Activated CD4-positive, alpha-beta T cell treated with anti-CD3 and anti-CD28 coated beads for 1 hour (primary cell): Measurements from ENCODE around the gene TXNRD2.

Experiments
- DNase-seq: peaks from one replicate; pipeline ENCODE4 v3.0.0-alpha.2; 2020

TXNRD2 gene

DNA sequence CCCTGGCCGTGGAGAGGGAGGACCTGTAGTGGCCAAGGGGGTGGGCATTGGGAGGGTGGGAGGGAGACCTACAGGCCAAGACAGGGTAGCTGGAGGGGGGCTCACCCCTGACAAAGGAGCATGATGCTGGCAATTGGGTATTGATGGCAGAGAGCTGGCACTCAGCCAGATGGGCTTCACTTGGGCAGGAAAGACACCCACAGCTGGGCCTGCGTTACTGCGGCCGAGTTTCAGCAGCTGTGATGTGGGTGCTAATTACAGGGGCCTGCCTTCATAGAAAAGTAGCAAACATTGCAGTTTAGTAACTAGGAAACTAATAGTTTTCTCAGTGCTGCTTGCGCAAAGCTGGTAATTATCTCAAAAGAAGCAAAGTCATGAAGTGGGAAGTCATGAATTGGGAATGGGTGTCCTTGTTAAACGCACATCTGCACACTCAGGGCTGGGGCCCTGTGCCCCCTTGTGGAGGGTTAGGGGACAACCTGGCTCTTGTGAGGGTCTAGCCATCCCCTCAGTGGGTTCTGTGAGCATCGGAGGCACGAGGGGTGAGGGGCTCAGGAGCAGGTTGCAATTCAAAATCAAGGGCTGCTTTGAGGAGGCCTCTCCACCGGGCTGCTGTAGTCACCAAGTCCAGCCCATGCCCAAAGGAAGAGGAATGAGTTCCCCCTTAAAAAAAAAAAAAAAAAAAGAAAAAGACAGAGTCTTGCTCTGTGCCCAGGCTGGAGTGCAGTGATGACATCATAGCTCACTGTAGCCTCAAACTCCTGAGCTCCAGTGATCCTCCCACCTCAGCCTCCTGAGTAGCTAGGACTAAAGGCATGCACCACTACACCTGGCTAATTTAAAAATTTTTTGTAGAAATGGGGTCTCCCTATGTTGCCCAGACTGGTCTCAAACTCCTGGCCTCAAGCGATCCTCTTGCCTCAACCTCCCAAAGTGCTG is 24.4 kb upstream of the TXNRD2 start:
- DNase-seq: no peak

DNA sequence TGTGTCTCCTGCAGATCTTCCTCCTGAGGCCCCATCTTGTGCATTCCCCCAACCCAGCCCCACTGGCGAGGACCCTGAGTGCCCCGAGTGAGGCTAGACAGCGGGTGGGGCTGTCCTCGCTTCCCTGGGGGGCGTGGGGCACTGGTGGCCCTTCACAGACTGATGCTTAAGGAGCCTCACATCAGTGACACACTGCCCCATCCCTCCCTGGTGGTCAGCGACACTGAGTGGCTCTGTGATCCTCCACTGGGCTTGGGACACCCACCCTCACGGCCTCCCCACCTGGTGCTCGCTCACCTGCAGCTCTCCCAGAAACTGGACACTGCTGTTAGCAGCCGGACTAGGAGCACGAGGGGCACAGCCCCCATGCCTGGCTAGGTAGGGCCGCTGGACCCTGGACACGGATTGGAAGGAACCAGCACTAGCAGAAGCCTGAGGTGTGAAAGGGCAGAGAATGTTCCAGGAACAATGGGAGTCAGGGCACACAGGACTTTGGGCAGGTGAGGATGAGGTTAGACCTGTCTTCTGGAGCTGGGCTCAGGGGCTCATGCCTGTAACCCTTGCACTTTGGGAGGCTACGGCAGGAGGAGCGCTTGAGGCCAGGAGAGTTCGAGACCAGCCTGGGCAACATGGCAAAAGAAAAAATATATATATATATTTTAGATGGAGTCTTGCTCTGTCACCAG is 23.2 kb upstream of the TXNRD2 start:
- DNase-seq: no peak

DNA sequence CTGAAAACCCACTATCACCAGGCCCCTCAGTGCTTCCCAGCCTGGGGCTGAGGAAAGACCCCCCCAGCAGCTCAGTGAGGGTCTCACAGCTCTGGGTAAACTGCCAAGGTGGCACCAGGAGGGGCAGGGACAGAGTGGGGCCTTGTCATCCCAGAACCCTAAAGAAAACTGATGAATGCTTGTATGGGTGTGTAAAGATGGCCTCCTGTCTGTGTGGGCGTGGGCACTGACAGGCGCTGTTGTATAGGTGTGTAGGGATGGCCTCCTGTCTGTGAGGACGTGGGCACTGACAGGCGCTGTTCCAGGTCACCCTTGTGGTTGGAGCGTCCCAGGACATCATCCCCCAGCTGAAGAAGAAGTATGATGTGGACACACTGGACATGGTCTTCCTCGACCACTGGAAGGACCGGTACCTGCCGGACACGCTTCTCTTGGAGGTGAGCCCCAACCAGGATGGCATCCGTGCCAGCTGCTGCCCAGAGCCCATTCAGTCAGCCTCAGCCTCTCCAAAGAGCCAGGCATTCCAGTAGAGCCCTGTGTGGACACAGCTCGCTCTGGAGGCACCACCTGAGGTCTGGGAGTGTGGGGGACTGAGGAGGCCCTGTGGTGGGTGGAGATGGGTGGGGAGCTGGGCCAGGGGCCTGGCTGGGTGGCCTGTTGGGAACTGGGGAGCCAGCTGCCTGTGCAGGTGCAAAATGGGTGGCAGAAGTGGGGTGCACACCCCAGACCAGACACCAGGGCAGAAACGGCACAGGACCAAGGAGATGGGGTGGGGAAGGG is 22.4 kb upstream of the TXNRD2 start:
- DNase-seq: no peak

DNA sequence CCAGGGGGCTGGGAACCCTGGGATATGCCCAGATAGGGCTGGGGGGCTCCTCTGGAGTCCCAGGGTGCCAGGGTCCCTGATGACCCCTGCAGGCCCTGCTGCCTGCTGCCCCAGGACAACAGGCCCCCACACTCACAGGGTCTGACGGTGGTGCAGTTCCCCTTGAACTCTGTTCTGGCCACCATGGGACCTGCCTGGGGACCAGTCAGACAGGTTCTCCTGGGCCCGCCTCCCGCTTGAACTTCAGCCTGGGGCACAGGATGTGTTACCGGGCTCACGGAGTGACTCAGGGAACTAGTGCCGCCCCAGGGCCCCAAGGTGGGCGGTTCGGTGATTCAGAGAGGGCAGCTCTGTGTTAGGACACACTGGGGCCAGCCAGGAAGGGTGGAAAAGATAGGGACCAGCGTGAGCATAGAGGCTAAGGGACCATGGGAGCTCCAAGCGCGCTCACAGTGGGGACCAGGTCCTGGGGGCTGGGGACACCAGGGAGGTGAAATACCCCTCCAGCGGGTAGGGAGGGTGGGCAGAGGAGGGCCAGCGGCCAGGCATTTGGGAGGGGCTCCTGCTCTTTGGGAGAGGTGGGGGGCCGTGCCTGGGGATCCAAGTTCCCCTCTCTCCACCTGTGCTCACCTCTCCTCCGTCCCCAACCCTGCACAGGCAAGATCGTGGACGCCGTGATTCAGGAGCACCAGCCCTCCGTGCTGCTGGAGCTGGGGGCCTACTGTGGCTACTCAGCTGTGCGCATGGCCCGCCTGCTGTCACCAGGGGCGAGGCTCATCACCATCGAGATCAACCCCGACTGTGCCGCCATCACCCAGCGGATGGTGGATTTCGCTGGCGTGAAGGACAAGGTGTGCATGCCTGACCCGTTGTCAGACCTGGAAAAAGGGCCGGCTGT is 21.5 kb upstream of the TXNRD2 start:
- DNase-seq: no peak

DNA sequence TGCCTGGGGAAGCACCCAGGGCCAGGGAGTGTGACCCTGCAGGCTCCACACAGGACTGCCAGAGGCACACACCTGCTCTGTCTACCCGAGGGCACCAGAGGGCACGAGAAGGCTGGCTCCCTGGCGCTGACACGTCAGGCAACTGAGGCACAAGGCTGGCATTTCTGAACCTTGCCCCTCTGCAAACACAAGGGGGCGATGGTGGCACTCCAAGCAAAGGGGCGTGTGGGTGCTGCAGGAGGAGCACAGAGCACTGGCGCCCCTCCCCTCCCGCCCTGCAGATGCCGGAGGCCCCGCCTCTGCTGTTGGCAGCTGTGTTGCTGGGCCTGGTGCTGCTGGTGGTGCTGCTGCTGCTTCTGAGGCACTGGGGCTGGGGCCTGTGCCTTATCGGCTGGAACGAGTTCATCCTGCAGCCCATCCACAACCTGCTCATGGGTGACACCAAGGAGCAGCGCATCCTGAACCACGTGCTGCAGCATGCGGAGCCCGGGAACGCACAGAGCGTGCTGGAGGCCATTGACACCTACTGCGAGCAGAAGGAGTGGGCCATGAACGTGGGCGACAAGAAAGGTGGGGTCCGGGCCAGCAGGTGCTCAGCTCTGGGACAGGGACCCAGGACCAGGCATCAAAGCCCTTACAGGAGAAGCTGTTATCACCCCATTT is 20.8 kb upstream of the TXNRD2 start:
- no peak for DNase-seq

DNA sequence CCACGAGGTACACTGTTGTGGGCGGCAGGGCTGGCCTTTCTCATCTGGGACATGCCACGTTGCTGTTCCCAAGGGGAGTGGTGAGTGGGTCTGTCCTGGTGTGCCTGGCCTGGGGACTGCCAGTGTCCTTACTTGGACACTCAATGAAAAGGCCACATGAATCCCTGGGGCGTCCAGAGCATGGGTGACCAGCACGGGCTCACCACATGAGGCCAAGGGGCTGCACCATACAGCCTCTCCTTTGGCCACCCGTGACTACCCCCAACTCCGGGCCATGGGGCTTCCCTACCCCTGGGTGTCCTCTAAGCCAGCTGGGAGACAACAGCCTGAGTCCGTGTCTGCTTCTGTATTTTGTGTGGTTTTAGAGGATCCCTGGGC is 20.2 kb upstream of the TXNRD2 start:
- DNase-seq: no peak

DNA sequence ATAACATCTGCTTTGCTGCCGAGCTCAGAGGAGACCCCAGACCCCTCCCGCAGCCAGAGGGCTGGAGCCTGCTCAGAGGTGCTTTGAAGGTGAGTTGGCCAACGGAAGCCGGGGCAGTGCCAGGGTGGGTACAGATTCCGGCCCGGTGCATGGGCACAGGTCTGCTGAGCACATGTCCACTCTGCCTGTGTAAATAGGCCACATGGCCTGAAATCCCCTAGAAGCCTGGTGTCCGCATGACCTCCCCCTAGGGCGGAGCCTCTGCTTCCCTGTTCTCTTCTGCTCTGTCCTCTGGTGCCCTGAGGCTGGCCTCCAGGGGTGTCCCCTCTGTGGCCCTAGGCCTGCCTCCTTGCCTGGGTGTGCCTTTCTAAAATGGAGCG is 19.6 kb upstream of the TXNRD2 start:
- no peak for DNase-seq

DNA sequence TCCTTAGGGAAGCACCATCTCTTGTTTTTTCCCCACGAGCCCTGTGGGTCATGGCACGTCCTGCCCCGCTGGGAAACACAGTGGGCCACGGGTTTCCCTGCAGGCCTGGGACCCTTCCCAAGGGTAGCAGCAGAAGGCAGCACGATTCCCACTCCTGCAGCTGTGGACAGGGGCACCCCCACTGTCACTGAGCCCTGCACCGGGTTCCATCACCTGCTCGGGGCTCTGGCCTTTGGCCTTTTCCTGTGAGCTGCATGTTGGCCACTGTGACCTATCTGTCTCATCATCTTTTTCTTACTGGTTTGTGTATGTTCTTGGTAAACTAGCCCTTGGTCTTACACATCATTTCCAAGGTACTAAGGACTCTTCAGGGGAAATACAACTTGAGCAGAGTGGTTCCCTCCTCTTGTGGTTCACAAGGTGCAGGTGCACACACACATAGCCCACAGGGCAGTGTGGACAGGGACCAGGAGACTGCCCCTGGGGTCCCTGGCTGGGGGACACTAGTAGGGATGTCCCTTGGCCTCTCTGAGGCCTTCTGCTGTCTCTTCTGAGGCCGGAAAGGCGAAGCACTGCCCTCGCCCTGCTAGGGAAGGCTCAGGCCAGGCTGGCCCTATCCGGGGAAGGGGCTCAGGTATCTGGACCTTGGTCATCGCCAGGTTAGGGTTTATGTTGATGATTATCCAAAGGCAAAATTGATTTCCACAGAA is 19.0 kb upstream of the TXNRD2 start:
- no peak for DNase-seq

DNA sequence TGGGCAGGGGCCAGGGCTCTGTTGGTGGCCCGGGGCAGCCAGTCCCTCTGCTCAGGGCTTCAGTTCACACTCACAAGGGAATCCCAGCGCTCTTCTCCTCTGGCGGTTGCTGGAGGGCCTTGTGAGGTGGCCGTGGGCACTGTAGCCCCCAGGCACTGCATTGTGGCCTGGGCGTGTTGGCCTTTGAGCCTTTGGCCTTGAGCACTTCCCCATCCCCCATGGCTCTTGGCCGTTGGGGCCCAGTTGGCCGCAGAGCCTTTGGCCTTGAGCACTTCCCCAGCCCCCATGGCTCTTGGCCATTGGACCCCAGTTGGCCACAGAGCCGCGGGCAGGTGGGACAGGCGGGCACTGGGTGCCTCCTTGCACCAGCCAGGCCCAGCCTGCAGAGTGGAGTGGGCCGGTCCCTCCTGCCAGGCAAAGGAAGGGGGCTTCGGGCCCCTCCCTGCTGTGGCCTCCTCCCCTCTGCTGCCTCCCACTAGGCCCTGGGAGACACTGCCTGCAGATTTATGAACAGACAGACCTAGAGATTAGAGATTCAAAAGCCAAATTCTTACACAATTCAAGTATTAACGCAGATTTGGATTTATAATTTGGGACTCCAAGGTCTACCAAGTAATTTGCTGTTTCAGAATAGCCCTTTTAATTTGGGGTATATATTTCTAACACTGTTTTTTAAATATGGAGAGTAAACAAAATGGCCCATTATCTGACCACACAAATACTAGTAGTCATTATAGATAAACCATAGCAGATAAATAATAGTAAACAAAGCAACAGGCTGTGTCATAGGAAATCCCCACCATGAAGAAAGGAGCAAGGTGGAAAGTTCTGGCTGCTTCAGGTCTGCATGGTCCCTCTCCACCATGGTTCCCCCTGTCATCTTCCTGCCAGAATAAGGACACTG is 18.2 kb upstream of the TXNRD2 start:
- no peak for DNase-seq

DNA sequence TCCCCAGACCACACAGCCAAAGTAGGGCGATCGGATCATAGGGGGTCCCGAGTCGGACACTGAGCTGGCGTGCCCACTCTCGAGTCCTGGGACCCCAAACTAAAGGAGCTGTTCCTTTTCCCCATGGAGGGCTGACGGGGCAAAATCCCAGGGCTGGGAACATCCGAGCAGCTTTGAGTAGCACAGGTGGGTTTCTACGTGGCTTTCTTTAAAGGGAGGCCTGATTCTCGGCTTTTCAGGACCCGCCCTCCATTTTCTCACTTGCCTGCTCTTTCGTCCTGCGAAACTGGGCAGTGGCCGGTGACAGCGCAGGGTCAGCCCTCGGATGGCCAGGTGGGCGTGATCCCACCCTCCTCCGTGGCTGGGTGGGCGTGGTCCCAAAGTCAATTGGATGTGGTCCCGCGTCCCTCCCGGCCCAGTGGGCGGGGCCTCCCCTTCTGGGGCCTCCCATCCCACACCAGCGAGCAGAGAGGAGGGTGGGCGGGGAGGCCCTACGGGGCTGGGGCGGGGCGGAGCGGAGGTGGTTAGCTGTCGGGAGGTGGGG is 17.5 kb upstream of the TXNRD2 start:
- DNase-seq: no peak

DNA sequence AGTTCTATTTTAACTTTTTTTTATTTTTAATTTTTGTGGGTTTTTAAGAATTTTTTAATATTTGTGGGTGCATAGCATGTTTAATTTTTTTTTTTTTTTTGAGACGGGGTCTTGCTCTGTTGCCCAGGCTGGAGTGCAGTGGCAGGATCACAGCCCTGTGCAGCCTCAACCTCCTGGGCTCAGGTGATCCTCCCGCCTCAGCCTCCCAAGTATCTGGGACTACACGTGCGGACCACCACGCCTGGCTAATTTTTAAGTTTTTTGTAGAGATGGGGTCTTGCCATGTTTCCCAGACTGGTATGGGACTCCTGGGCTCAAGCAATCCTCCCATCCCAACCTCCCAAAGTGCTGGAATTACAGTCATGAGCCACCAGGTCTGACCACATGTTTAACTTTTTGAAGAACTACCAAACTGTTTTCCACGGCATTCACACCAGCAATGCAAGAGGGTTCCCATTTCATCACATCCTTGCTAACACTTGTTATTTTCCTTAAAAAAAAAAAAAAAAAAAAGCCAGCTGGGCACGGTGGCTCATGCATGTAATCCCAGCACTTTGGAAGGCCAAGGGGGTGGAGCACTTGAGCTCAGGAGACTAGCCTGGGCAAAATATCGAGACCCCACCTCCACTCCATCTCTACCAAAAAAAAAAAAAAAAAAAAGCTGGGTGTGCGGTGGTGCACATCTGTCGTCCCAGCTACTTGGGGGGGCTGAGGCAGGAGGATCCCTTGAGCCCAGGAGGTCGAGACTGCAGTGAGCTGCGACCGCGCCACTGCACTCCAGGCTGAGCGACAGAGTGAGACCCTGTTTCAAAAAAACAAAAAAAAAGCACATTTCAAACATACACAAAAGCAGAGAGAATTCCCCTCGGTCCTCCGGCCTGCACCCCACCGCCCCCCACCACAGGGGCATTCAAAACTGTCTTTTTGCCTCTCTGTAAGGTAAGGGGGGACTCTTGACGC is 16.7 kb upstream of the TXNRD2 start:
- DNase-seq: no peak

DNA sequence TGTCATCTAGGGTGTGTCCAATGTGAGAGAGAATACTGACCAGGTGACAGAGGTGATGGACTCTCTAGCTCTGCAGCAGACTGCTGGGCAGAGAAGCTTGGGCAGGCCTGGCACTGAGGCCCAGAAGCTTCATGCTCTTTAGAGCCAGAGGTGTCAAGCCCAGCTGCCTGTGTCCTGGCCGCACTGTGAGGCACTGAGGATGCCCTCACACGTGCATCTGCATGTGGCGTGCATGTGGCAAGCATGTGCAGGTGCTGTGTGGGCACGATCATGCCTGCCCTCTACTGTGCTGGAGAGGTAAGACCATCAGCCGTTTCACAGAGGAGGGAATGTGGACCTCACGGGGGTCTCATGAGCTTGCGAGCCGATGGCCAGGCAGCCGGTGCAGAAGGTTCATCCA is 15.8 kb upstream of the TXNRD2 start:
- DNase-seq: no peak

DNA sequence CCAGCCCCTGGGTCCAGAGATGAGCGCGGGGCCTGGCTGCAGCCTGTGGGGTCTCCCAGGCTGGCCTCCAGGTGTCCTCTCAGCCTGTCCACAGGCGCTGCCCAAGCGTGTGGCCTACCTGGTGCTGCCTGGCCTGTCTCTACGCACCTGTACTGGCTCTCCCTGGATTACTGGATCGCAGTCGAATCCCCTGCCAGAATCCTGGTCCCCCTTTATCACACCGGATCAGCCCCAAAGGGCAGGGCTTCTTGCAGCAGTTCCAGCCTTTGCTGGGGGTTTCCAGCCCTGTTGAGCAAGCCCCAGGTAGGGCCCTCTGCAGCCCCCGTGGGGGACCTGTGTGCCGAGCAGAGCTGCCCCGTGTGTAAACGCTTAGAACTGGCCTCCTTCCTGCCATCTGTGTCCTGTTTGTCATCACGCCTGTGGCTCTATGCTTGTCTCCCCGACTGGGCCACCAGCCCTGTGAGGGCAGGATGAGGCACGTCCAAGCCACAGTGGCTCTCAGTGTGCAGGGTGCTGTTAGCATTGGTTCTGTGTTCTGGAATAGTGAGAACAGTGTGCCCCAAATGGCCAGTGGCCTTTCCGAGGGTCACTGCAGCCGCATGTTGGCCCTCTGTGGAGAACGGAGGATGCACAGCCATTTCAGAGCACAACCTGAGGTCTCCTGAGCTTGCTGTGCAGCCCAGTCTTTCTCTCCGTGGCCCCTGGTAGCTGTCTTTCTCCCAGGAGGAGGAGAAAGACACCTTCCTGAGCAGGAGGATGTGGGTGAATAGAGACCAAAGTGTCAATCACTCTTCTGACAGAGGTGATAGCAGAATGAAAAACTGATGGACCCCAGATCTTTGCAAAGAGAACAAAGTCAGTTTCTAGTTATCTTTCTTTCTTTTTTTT is 13.9 kb upstream of the TXNRD2 start:
- DNase-seq: no peak

DNA sequence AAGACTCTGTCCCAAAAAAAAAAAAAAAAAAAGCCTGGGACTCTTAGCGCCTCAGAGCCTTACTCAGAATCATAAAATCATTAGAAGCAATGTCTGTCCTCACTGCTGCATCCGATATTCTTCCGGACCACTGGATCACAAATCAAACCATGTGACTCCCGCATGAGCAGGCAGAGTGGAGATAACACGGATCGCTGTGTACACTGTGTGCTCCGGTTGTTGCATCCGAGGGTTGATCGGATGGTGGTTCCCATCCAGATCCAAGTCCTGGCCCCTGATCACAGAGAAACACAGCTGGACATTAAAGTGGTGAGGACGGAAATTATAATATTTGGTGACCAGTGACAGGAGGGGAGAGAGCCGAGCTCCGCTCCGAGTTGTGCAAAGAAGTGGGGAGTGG is 9.7 kb upstream of the TXNRD2 start:
- DNase-seq: no peak

DNA sequence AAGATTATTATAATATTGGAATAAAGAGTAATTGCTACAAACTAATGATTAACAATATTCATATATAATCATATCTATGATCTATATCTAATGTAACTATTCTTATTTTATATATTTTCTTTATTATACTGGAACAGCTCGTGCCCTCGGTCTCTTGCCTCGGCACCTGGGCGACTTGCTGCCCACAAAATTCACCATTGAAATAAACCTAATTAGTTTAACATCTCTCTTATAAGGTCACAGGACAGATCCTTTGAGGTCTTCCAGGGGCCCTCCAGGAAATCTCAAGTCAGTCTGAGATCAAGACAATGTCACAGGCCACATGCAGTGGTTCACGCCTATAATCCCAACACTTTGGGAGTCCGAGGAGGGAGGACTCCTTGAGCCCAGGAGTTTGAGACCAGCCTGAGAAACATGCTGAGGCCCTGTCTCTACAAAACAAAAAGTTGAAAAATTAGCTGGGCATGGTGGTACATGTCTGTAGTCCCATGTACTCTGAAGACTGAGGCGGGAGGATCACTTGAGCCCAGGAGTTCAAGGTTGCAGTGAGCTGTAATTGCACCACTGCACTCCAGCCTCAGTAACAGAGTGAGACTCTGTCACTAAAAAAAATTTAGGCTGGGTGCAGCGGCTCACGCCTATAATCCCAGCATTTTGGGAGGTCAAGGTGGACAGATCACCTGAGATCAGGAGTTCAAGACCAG is 6.6 kb upstream of the TXNRD2 start:
- no peak for DNase-seq

DNA sequence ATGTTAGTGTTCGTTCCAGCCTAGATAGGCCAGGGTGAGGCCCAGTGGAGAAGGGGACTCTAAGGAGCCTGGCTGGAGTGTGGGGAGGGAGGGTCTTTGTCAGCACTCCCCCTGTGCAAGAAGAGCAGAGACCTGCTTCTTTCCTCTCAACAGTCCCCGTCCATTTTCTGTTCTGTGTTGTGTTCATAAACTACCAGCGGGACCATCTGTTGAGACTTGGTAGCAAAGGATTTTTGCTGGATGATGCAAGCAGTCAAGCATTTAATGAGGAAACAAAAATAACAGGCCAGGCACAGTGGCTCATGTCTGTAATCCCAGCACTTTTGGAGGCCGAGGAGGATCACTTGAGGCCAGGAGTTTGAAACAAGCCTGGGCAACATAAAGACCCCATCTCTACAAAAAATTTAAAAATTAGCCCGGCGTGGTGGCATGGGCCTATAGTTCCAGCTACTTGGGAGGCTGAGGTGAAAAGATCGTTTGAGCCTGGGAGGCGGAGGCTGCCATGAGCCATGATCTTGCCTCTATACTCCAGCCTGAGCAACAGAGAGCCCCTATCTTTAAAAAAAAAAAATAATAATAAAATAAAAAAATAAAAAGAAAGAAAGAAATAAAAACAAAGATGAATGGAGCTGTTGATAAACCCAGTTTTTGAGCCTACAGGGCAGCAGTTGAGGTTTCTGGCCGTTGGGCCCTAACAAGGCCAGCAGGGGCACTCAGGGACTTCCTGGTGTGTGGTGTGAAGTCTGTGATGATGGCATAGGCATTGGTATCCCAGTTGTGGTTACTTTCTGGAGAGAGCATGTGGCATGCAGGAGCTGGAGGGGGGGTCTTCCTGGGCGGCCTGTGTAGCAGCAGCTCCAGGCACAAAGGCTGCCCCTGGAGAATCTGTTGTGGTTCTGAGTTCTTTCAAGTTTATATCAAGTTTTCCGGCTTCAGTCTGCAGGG is 1.7 kb upstream of the TXNRD2 start:
- DNase-seq: no peak
